Progenitor cell of endocrine pancreas (in vitro differentiated cells): ENCODE results near the gene KIRREL1. TPM values are rescaled to one million over a fixed set of nuclear protein-coding genes. Genes with fewer than 3 reads are reported as not detected.

ENCODE experiments used
- DNase-seq: peaks from one replicate; pipeline ENCODE4 v3.0.0; 2021; ENCODE audit warnings: low spot score; ENCODE audit not compliant: unreplicated experiment
- H3K27ac Mint-ChIP-seq: 2 replicates; pipeline ENCODE4 v1.8.0; 2021; ENCODE audit warnings: mild to moderate bottlenecking, moderate library complexity, mixed read lengths
- H3K27me3 Mint-ChIP-seq: 2 replicates; pipeline ENCODE4 v1.8.0; 2021; ENCODE audit warnings: mixed read lengths
- H3K36me3 Mint-ChIP-seq: 2 replicates; pipeline ENCODE4 v1.8.0; 2022; ENCODE audit warnings: mixed read lengths; ENCODE audit not compliant: insufficient read depth
- H3K4me1 Mint-ChIP-seq: 2 replicates; pipeline ENCODE4 v1.8.0; 2021; ENCODE audit warnings: low read depth, mixed read lengths
- H3K4me3 Mint-ChIP-seq: 2 replicates; pipeline ENCODE4 v1.8.0; 2021; ENCODE audit warnings: low read depth, mild to moderate bottlenecking, moderate library complexity, mixed read lengths
- H3K9me3 Mint-ChIP-seq: 2 replicates; pipeline ENCODE4 v1.8.0; 2021; ENCODE audit warnings: low read depth, mixed read lengths
- CTCF ChIP-seq: fragments of 200-600 bp; sonication (generic); IDR thresholded peaks from one replicate; pipeline ENCODE4 v1.5.0; 2021; ENCODE audit warnings: antibody characterized with exemption, mild to moderate bottlenecking; ENCODE audit not compliant: unreplicated experiment
- long read RNA-seq: library from polyadenylated mRNA; unstranded; transcript quantifications from one replicate; pipeline ENCODE4 v2.0.0, GENCODE V29; 2020
- total RNA-seq: library from RNA; stranded (reverse); gene quantifications from 2 replicates; pipeline ENCODE4 v1.2.1, GENCODE V29; 2021

KIRREL1 gene
- total RNA-seq = 43.8 and 46.3 TPM in 2 replicates
- long read RNA-seq, partial matches to known transcripts = 0 of 14 reads
- long read RNA-seq, other reads (novel, unspliced or antisense) = 12 of 14 reads

DNA sequence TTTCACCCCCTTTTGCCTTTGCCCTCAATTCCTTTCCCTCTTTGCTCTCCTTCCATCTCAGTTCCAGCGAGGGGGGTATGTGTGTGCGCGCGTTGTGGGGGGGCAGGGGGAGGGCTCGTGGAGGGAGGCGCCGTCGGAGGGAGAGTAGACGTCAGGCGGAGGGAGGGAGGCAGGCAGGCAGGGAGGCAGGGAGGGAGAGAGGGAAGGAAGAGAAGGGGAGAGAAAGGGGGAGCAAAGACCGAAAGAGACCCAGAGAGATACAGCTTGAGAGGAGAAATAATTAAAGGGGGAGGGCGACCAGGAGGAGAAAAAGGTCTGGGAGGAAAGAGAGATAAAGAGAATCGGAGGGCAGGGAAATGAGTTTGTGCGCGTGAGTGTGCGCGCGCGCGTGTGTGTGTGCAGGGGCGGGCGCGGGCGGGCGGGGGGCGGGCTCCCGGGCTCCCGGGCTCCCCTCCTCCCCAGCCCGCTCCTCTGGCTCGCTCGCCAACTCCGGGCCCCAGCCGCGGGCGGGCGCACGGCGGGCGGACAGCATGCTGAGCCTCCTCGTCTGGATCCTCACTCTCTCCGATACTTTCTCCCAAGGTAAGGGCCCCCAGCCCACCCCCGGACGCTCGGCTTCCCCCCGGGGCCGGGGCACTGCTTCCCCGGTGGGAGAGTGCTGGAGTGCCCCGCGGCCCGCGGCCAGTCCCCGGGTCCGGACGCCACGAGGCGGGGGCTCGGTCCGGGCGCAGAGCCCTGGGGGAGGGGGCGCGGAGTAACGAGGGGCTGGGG is at the start of gene KIRREL1:
Gene KIRREL1, plus strand, starts transcription at position 499 of the 771 bp plus-strand sequence. Its CDS starts 32 bp downstream, at position 531.
- DNase-seq = peak; percentile 42
- peak within 1 kb of the TSS; percentile 72 for H3K4me3 Mint-ChIP-seq
- H3K27me3 Mint-ChIP-seq = peaks cover 21% of the 10 kb centered on the region
- H3K4me1 Mint-ChIP-seq = peaks cover 19% of the 10 kb centered on the region
- H3K27ac Mint-ChIP-seq = peak within 1 kb of the TSS; percentile 81
- no peaks in the 10 kb centered on the region for H3K9me3 Mint-ChIP-seq
- H3K36me3 Mint-ChIP-seq = no peaks in the 10 kb centered on the region
- TF ChIP-seq CTCF = no peak

DNA sequence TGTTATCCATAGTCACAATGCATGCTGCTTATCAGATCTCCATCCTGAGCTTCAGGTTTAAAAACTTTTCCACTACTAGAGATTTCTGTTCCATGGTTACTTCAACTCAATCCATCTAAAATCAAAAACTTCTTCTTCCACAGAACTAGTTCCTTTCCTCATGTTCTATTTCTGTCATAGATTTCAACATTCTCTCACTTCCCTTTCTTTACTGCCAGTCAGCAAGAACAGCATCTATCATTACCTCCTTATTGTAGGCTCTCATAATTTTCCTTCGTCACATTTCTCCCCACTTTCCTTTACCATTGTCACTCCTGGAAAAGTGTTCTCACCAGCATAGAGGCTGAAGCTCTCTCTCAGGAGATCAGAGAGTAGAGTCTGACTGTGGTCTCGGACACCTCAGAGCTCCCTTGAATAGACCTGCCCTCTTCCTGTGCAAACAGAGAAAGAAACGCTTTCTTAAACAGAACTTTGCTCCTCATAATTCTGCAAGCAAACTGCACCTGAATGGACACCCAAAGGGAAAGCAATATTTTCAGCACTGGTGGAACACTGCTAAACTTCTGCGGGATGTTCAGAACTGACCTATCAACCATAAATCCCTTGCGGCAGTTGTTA is 48.7 kb upstream of the KIRREL1 start:
- H3K36me3 Mint-ChIP-seq = no peaks in the 10 kb centered on the region
- H3K4me1 Mint-ChIP-seq = peaks cover 3% of the 10 kb centered on the region
- H3K4me3 Mint-ChIP-seq = no peak overlapping the region
- H3K27ac Mint-ChIP-seq = no peak overlapping the region
- no peaks in the 10 kb centered on the region for H3K27me3 Mint-ChIP-seq
- no peak for TF ChIP-seq CTCF
- no peak for DNase-seq
- no peaks in the 10 kb centered on the region for H3K9me3 Mint-ChIP-seq

DNA sequence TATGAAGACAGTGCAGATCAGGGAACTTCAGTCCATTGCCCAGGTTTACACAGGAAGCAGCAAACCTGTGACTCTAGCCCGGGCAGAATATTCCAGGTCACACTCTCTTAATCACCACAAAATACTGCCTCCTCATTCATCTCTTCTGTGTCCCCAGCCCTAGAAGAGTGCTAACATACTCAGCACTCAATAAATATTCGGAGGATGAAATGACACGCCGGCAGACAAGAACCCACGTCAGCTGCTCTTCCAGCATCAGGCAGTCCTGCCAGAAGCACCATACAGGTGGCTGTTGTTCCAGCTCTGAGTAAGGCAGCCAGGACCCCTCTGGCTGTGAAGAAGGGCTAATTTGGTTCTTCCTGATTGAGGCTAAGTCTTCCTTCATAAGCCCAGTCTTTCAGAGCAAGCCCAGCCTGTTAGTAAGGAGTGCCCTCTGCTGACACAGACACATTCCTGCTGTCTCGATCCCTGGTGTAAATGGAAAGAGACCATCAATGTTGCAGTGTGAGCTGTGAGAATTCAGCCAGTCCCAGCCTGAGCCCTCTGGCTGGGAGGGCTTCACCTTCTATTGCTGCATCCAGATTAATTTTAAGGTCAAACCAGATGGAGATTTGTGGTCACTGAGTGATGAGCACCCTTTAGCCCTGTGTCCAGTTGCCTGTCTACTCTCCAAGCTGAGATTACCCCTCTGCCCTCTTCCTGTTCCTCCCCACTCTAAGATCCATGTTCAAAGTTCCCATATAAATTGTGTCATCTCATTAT is 45.0 kb upstream of the KIRREL1 start:
- Mint-ChIP-seq H3K4me1 (peaks cover 25% of the 10 kb centered on the region), H3K36me3 (no peaks in the 10 kb centered on the region), H3K27ac (no peak overlapping the region), H3K27me3 (no peaks in the 10 kb centered on the region), H3K9me3 (no peaks in the 10 kb centered on the region), H3K4me3 (no peak overlapping the region)
- peak; percentile 69 for TF ChIP-seq CTCF
- DNase-seq = peak; percentile 17

DNA sequence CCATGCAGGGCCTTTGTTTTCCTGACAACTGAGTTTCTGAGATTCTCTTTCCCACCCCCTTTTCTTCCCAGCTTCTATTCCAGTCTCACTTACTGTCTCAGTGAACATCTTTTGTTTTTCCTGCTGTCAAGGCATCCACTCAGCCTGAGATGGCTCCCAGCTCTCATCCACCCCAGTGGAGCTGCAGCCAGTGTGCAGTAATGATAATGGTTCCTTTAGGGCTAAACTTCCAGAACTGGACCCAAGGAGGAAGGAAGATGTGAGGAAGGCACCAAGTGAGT is 44.4 kb upstream of the KIRREL1 start:
- TF ChIP-seq CTCF = no peak
- H3K4me3 Mint-ChIP-seq = no peak overlapping the region
- H3K27ac Mint-ChIP-seq = no peak overlapping the region
- no peaks in the 10 kb centered on the region for H3K27me3 Mint-ChIP-seq
- no peak for DNase-seq
- H3K9me3 Mint-ChIP-seq = no peaks in the 10 kb centered on the region
- H3K4me1 Mint-ChIP-seq = peaks cover 27% of the 10 kb centered on the region
- H3K36me3 Mint-ChIP-seq = no peaks in the 10 kb centered on the region

DNA sequence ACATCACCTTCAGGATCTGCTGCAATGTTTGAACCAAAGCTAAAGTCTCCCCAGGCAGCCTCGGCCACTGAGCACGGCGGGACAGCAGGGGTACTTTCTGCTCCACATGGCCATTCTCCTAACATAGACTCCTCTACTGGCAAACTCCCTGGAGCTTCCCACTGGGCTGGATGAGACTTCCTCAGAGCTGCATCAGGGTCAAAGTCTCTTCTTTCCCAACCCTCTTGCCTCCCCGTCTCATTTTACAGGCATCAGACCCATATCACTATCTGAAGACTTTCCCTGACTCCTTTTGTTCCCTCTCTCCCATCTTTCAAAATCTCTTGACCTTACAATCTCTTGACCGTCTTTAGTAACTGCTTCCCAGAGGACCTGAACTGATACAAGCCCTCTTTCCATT is 42.2 kb upstream of the KIRREL1 start:
- Mint-ChIP-seq H3K27ac (no peak overlapping the region), H3K27me3 (no peaks in the 10 kb centered on the region)

More for the DNA sequence above, 42.2 kb upstream of the KIRREL1 start:
- no peaks in the 10 kb centered on the region for H3K36me3 Mint-ChIP-seq
- peaks cover 4% of the 10 kb centered on the region for H3K9me3 Mint-ChIP-seq
- H3K4me1 Mint-ChIP-seq = peaks cover 30% of the 10 kb centered on the region
- no peak for TF ChIP-seq CTCF
- DNase-seq = no peak
- no peak overlapping the region for H3K4me3 Mint-ChIP-seq
